SHP77 treated with DMSO at 0.1 percent for 48 hours (cell line): ENCODE results near the gene PLA2G4E.

Source experiments
- DNase-seq: peaks from one replicate; lab custom pipeline; 2025; lab: John Stamatoyannopoulos, UW

PLA2G4E gene

GRCh38 chr15:42053914-42054313, 33.1 kb upstream of the PLA2G4E start:
- no peak for DNase-seq

- DNase-seq = no peak
Observed at GRCh38 chr15:42053010-42053409, 32.2 kb upstream of the PLA2G4E start.

- no peak for DNase-seq
Observed at GRCh38 chr15:42050484-42051255, 29.8 kb upstream of the PLA2G4E start.

- DNase-seq = no peak
Observed at GRCh38 chr15:42048821-42049200, 28.0 kb upstream of the PLA2G4E start.

GRCh38 chr15:42048080-42048820, 27.4 kb upstream of the PLA2G4E start:
- no peak for DNase-seq

- no peak for DNase-seq
Observed at GRCh38 chr15:42046597-42046996, 25.8 kb upstream of the PLA2G4E start.

- DNase-seq = no peak
Observed at GRCh38 chr15:42045211-42045615, 24.4 kb upstream of the PLA2G4E start.

- no peak for DNase-seq
Observed at GRCh38 chr15:42042602-42043400, 22.0 kb upstream of the PLA2G4E start.

- no peak for DNase-seq
Observed at GRCh38 chr15:42038401-42038800, 17.6 kb upstream of the PLA2G4E start.

GRCh38 chr15:42037656-42038055, 16.8 kb upstream of the PLA2G4E start:
- DNase-seq = peak; percentile 57

GRCh38 chr15:42036966-42037365, 16.1 kb upstream of the PLA2G4E start:
- no peak for DNase-seq

- no peak for DNase-seq
Observed at GRCh38 chr15:42036112-42036905, 15.5 kb upstream of the PLA2G4E start.

GRCh38 chr15:42035435-42035761, 14.6 kb upstream of the PLA2G4E start:
- no peak for DNase-seq

- DNase-seq = no peak
Observed at GRCh38 chr15:42034628-42035434, 14.0 kb upstream of the PLA2G4E start.

GRCh38 chr15:42033214-42033873, 12.5 kb upstream of the PLA2G4E start:
- no peak for DNase-seq

GRCh38 chr15:42032376-42033213, 11.8 kb upstream of the PLA2G4E start:
- no peak for DNase-seq

GRCh38 chr15:42031198-42031915, 10.5 kb upstream of the PLA2G4E start:
- no peak for DNase-seq

GRCh38 chr15:42027521-42027920, 6.7 kb upstream of the PLA2G4E start:
- no peak for DNase-seq

- no peak for DNase-seq
Observed at GRCh38 chr15:42024303-42024702, 3.5 kb upstream of the PLA2G4E start.
